ENCODE results near the gene TSC22D1.

Gene TSC22D1

GRCh38 chr13:44506719-44507118 lies 69.4 kb downstream of the TSC22D1 start:
- ATAC-seq (ENCODE audit: low read depth) (no peak), DNase-seq (ENCODE audit: low spot score) (no peak)
- H3K27me3 ChIP-seq (ENCODE audit: insufficient read depth, poor library complexity, severe bottlenecking) = no peaks in the 10 kb centered on the region
- H3K4me3 ChIP-seq (ENCODE audit: severe bottlenecking) = no peak overlapping the region
- H3K36me3 ChIP-seq (ENCODE audit: low read depth) = no peaks in the 10 kb centered on the region
- TF ChIP-seq, protein P1, sequence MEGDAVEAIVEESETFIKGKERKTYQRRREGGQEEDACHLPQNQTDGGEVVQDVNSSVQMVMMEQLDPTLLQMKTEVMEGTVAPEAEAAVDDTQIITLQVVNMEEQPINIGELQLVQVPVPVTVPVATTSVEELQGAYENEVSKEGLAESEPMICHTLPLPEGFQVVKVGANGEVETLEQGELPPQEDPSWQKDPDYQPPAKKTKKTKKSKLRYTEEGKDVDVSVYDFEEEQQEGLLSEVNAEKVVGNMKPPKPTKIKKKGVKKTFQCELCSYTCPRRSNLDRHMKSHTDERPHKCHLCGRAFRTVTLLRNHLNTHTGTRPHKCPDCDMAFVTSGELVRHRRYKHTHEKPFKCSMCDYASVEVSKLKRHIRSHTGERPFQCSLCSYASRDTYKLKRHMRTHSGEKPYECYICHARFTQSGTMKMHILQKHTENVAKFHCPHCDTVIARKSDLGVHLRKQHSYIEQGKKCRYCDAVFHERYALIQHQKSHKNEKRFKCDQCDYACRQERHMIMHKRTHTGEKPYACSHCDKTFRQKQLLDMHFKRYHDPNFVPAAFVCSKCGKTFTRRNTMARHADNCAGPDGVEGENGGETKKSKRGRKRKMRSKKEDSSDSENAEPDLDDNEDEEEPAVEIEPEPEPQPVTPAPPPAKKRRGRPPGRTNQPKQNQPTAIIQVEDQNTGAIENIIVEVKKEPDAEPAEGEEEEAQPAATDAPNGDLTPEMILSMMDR (IDR thresholded peaks at IDR 0.05; ENCODE audit: poor library complexity, severe bottlenecking) = no peak
- H3K4me1 ChIP-seq (ENCODE audit: insufficient read depth, poor library complexity, severe bottlenecking) = no peaks in the 10 kb centered on the region
- no peaks in the 10 kb centered on the region for H3K9me3 ChIP-seq (ENCODE audit: severe bottlenecking)
- no peak overlapping the region for H3K27ac ChIP-seq (ENCODE audit: poor library complexity, severe bottlenecking)

DNA sequence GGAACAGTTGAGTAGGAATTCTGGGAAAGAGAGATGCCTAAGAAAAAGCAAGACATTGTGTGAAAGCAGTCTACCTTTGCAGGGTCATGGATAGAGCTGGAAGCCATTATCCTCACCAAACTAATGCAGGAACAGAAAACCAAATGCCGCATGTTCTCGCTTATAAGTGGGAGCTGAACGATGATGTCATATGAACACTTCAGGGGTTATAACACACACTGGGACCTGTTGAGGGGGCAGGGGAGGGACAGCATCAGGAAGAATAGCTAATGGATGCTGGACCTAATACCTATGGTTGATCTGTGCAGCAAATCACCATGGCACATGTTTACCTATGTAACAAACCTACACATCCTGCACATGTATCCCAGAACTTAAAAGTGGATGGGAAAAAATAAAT lies 69.9 kb downstream of the TSC22D1 start:
- H3K9me3 ChIP-seq (ENCODE audit: severe bottlenecking) = no peaks in the 10 kb centered on the region
- no peaks in the 10 kb centered on the region for H3K36me3 ChIP-seq (ENCODE audit: low read depth)
- no peaks in the 10 kb centered on the region for H3K27me3 ChIP-seq (ENCODE audit: insufficient read depth, poor library complexity, severe bottlenecking)
- TF ChIP-seq, protein P1 (IDR thresholded peaks at IDR 0.05; ENCODE audit: poor library complexity, severe bottlenecking) = no peak
- ATAC-seq (ENCODE audit: low read depth) (no peak), DNase-seq (ENCODE audit: low spot score) (no peak)
- H3K4me3 ChIP-seq (ENCODE audit: severe bottlenecking) = no peak overlapping the region
- no peaks in the 10 kb centered on the region for H3K4me1 ChIP-seq (ENCODE audit: insufficient read depth, poor library complexity, severe bottlenecking)
- no peak overlapping the region for H3K27ac ChIP-seq (ENCODE audit: poor library complexity, severe bottlenecking)

- no peak for ATAC-seq (ENCODE audit: low read depth)
- Histone ChIP-seq H3K27ac (ENCODE audit: poor library complexity, severe bottlenecking) (no peak overlapping the region), H3K27me3 (ENCODE audit: insufficient read depth, poor library complexity, severe bottlenecking) (no peaks in the 10 kb centered on the region), H3K4me3 (ENCODE audit: severe bottlenecking) (no peak overlapping the region), H3K36me3 (ENCODE audit: low read depth) (no peaks in the 10 kb centered on the region), H3K9me3 (ENCODE audit: severe bottlenecking) (no peaks in the 10 kb centered on the region), H3K4me1 (ENCODE audit: insufficient read depth, poor library complexity, severe bottlenecking) (no peaks in the 10 kb centered on the region)
- DNase-seq (ENCODE audit: low spot score) = no peak
- TF ChIP-seq, protein P1 (IDR thresholded peaks at IDR 0.05; ENCODE audit: poor library complexity, severe bottlenecking) = no peak
Measured at GRCh38 chr13:44504116-44504515, 72.0 kb downstream of the TSC22D1 start.

DNA sequence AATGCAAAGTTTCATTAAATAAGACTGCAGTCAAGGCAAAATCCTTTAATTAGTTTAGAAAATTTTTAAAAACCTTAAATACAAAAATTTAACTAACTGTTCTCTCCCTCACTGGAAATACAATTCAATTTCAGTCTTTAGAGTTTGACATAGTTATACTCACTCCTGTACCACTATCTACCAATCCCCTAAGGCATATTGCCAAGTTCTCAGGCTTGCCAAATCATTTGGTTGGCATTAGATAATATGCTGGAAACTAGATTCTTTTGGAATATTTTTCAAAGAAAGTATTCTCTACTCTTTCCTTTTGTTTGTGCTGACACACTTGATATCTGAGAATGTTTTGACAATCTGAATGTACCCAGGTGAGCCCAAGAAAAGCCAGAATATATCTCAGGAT lies 77.2 kb downstream of the TSC22D1 start:
- Histone ChIP-seq H3K4me1 (ENCODE audit: insufficient read depth, poor library complexity, severe bottlenecking) (no peaks in the 10 kb centered on the region), H3K9me3 (ENCODE audit: severe bottlenecking) (no peaks in the 10 kb centered on the region), H3K4me3 (ENCODE audit: severe bottlenecking) (no peak overlapping the region), H3K27ac (ENCODE audit: poor library complexity, severe bottlenecking) (no peak overlapping the region), H3K27me3 (ENCODE audit: insufficient read depth, poor library complexity, severe bottlenecking) (no peaks in the 10 kb centered on the region), H3K36me3 (ENCODE audit: low read depth) (no peaks in the 10 kb centered on the region)
- DNase-seq (ENCODE audit: low spot score) (no peak), ATAC-seq (ENCODE audit: low read depth) (no peak)
- TF ChIP-seq, protein P1 (IDR thresholded peaks at IDR 0.05; ENCODE audit: poor library complexity, severe bottlenecking) = no peak

- no peak overlapping the region for H3K4me3 ChIP-seq (ENCODE audit: severe bottlenecking)
- no peaks in the 10 kb centered on the region for H3K27me3 ChIP-seq (ENCODE audit: insufficient read depth, poor library complexity, severe bottlenecking)
- H3K36me3 ChIP-seq (ENCODE audit: low read depth) = no peaks in the 10 kb centered on the region
- no peaks in the 10 kb centered on the region for H3K4me1 ChIP-seq (ENCODE audit: insufficient read depth, poor library complexity, severe bottlenecking)
- H3K27ac ChIP-seq (ENCODE audit: poor library complexity, severe bottlenecking) = no peak overlapping the region
- no peaks in the 10 kb centered on the region for H3K9me3 ChIP-seq (ENCODE audit: severe bottlenecking)
- ATAC-seq (ENCODE audit: low read depth) = no peak
- TF ChIP-seq, protein P1 (IDR thresholded peaks at IDR 0.05; ENCODE audit: poor library complexity, severe bottlenecking) = no peak
- DNase-seq (ENCODE audit: low spot score) = no peak
Measured at GRCh38 chr13:44498502-44498901, 77.6 kb downstream of the TSC22D1 start.
